ENCODE results near the gene CCL4L2.
"Not testable (repeated sequence)": the region's sequence is repeated elsewhere in the genome, so short reads cannot be mapped to it uniquely, and the experiment has no call there.

The CCL4L2 gene

GRCh38 chr17:36183001-36183971, 27.6 kb upstream of the CCL4L2 start:
- H3K27ac ChIP-seq (ENCODE audit: low read length): peak overlapping the region; percentile 61
- ATAC-seq (ENCODE audit: insufficient read depth, low read depth) (no peak), DNase-seq (no peak)
- H3K4me3 ChIP-seq (ENCODE audit: low read depth in 1 of 2, low read length in 2 of 2): no peak overlapping the region
- TF ChIP-seq, protein P1, sequence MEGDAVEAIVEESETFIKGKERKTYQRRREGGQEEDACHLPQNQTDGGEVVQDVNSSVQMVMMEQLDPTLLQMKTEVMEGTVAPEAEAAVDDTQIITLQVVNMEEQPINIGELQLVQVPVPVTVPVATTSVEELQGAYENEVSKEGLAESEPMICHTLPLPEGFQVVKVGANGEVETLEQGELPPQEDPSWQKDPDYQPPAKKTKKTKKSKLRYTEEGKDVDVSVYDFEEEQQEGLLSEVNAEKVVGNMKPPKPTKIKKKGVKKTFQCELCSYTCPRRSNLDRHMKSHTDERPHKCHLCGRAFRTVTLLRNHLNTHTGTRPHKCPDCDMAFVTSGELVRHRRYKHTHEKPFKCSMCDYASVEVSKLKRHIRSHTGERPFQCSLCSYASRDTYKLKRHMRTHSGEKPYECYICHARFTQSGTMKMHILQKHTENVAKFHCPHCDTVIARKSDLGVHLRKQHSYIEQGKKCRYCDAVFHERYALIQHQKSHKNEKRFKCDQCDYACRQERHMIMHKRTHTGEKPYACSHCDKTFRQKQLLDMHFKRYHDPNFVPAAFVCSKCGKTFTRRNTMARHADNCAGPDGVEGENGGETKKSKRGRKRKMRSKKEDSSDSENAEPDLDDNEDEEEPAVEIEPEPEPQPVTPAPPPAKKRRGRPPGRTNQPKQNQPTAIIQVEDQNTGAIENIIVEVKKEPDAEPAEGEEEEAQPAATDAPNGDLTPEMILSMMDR (IDR thresholded peaks at IDR 0.05; ENCODE audit: borderline replicate concordance, extremely low read depth, low read length, poor library complexity, severe bottlenecking): no peak
- no peak for TF ChIP-seq EZH2 (IDR thresholded peaks at IDR 0.05; ENCODE audit: borderline replicate concordance, low read depth, low read length, severe bottlenecking)
- H3K27me3 ChIP-seq (ENCODE audit: insufficient read depth, low read length, poor library complexity): no peaks in the 10 kb centered on the region
- H3K36me3 ChIP-seq (ENCODE audit: insufficient read depth, low read length): no peaks in the 10 kb centered on the region
- no peak overlapping the region for H3K4me2 ChIP-seq (ENCODE audit: insufficient read depth, low read length)
- H3K9me3 ChIP-seq (ENCODE audit: insufficient read depth, low read length, severe bottlenecking): no peaks in the 10 kb centered on the region
- H3K9ac ChIP-seq (ENCODE audit: low read depth, low read length): no peak overlapping the region
- H4K20me1 ChIP-seq (ENCODE audit: insufficient read depth, low read length): no peaks in the 10 kb centered on the region
- H2AFZ ChIP-seq (ENCODE audit: low read depth, low read length): no peak overlapping the region
- H3K4me1 ChIP-seq (ENCODE audit: insufficient read depth, low read length): peaks cover 27% of the 10 kb centered on the region
- no peaks in the 10 kb centered on the region for H3K79me2 ChIP-seq (ENCODE audit: insufficient read depth, low read length)

- Histone ChIP-seq H3K4me3 (ENCODE audit: low read depth in 1 of 2, low read length in 2 of 2) (no peak overlapping the region), H3K4me2 (ENCODE audit: insufficient read depth, low read length) (no peak overlapping the region), H3K27me3 (ENCODE audit: insufficient read depth, low read length, poor library complexity) (no peaks in the 10 kb centered on the region), H3K79me2 (ENCODE audit: insufficient read depth, low read length) (no peaks in the 10 kb centered on the region), H3K27ac (ENCODE audit: low read length) (peak overlapping the region; percentile 61), H3K36me3 (ENCODE audit: insufficient read depth, low read length) (no peaks in the 10 kb centered on the region), H3K9me3 (ENCODE audit: insufficient read depth, low read length, severe bottlenecking) (no peaks in the 10 kb centered on the region), H2AFZ (ENCODE audit: low read depth, low read length) (no peak overlapping the region), H3K9ac (ENCODE audit: low read depth, low read length) (no peak overlapping the region), H3K4me1 (ENCODE audit: insufficient read depth, low read length) (peaks cover 33% of the 10 kb centered on the region), H4K20me1 (ENCODE audit: insufficient read depth, low read length) (no peaks in the 10 kb centered on the region)
- TF ChIP-seq, protein P1 (IDR thresholded peaks at IDR 0.05; ENCODE audit: borderline replicate concordance, extremely low read depth, low read length, poor library complexity, severe bottlenecking): no peak
- DNase-seq (no peak), ATAC-seq (ENCODE audit: insufficient read depth, low read depth) (no peak)
Observed at GRCh38 chr17:36184023-36184765, 26.7 kb upstream of the CCL4L2 start.

- no peaks in the 10 kb centered on the region for H3K9me3 ChIP-seq (ENCODE audit: insufficient read depth, low read length, severe bottlenecking)
- no peak overlapping the region for H3K27ac ChIP-seq (ENCODE audit: low read length)
- no peaks in the 10 kb centered on the region for H3K27me3 ChIP-seq (ENCODE audit: insufficient read depth, low read length, poor library complexity)
- no peaks in the 10 kb centered on the region for H3K36me3 ChIP-seq (ENCODE audit: insufficient read depth, low read length)
- no peak overlapping the region for H3K9ac ChIP-seq (ENCODE audit: low read depth, low read length)
- H3K4me2 ChIP-seq (ENCODE audit: insufficient read depth, low read length): no peak overlapping the region
- no peak overlapping the region for H3K4me3 ChIP-seq (ENCODE audit: low read depth in 1 of 2, low read length in 2 of 2)
- no peak overlapping the region for H2AFZ ChIP-seq (ENCODE audit: low read depth, low read length)
- DNase-seq: no peak
- peaks cover 46% of the 10 kb centered on the region for H3K4me1 ChIP-seq (ENCODE audit: insufficient read depth, low read length)
- TF ChIP-seq EZH2 (IDR thresholded peaks at IDR 0.05; ENCODE audit: borderline replicate concordance, low read depth, low read length, severe bottlenecking): no peak
- TF ChIP-seq, protein P1 (IDR thresholded peaks at IDR 0.05; ENCODE audit: borderline replicate concordance, extremely low read depth, low read length, poor library complexity, severe bottlenecking): no peak
- no peak for ATAC-seq (ENCODE audit: insufficient read depth, low read depth)
- no peaks in the 10 kb centered on the region for H3K79me2 ChIP-seq (ENCODE audit: insufficient read depth, low read length)
- H4K20me1 ChIP-seq (ENCODE audit: insufficient read depth, low read length): no peaks in the 10 kb centered on the region
Observed at GRCh38 chr17:36185416-36185815, 25.4 kb upstream of the CCL4L2 start.

GRCh38 chr17:36186810-36187763, 23.8 kb upstream of the CCL4L2 start:
- peak overlapping the region; percentile 91 for H3K27ac ChIP-seq (ENCODE audit: low read length)
- not testable (repeated sequence) for H3K27me3 ChIP-seq (ENCODE audit: insufficient read depth, low read length, poor library complexity); DNase-seq; H3K4me2 ChIP-seq (ENCODE audit: insufficient read depth, low read length); H3K4me3 ChIP-seq (ENCODE audit: low read depth in 1 of 2, low read length in 2 of 2); H3K9me3 ChIP-seq (ENCODE audit: insufficient read depth, low read length, severe bottlenecking); ATAC-seq (ENCODE audit: insufficient read depth, low read depth); H4K20me1 ChIP-seq (ENCODE audit: insufficient read depth, low read length); H3K36me3 ChIP-seq (ENCODE audit: insufficient read depth, low read length); H2AFZ ChIP-seq (ENCODE audit: low read depth, low read length); H3K79me2 ChIP-seq (ENCODE audit: insufficient read depth, low read length)
- H3K9ac ChIP-seq (ENCODE audit: low read depth, low read length): peak overlapping the region; percentile 52
- peaks cover 58% of the 10 kb centered on the region for H3K4me1 ChIP-seq (ENCODE audit: insufficient read depth, low read length)
